Esophagus muscularis mucosa (tissue), 4 donors: ENCODE measurements around the gene HHIPL1. TPM values are rescaled to one million over a fixed set of nuclear protein-coding genes. Genes with fewer than 3 reads are reported as not detected.

ENCODE experiments used
- DNase-seq: peaks from one replicate; pipeline ENCODE4 v3.0.0-alpha.2; 2017; ENCODE audit errors: extremely low spot score
- H3K27ac ChIP-seq, 4 donors: fragments of 200-600 bp; sonication (generic); replicated peaks in 1 of 4; 1 replicate in 3 of 4; 2 replicates in 1 of 4; pipeline ENCODE4 v1.5.1; 2016 to 2019; ENCODE audit warnings: mild to moderate bottlenecking in 1 of 4
- H3K27me3 ChIP-seq, 4 donors: fragments of 200-600 bp; sonication (generic); one replicate each; pipeline versions ENCODE4 v1.5.1 to v1.6.0; 2016 to 2019
- H3K36me3 ChIP-seq, 4 donors: fragments of 200-600 bp; sonication (generic); one replicate each; pipeline ENCODE4 v1.5.1; 2016 to 2019
- H3K4me1 ChIP-seq, 4 donors: fragments of 200-600 bp; sonication (generic); one replicate each; pipeline ENCODE4 v1.5.1; 2016 to 2019
- H3K4me3 ChIP-seq, 4 donors: fragments of 200-600 bp; sonication (generic); 1 replicate in 2 of 4; 2 replicates in 2 of 4; pipeline ENCODE4 v1.5.1; 2016 to 2019; ENCODE audit warnings: mild to moderate bottlenecking in 4 of 4, moderate library complexity in 1 of 4
- H3K9me3 ChIP-seq, 4 donors: fragments of 200-600 bp; sonication (generic); 1 replicate in 3 of 4; 2 replicates in 1 of 4; pipeline ENCODE4 v1.5.1; 2016 to 2019
- CTCF ChIP-seq, 3 experiments: fragments of 200-600 bp in 2 of 3; fragments of 450-650 bp in 1 of 3; sonication (generic) in 2 of 3; IDR thresholded peaks; one replicate each; pipeline ENCODE4 v1.5.1; 2017 to 2019; ENCODE audit warnings: antibody characterized with exemption in 3 of 3, mild to moderate bottlenecking in 2 of 3, moderate library complexity in 1 of 3
- EP300 ChIP-seq: sonication (generic); formaldehyde crosslinking; IDR thresholded peaks from one replicate; pipeline ENCODE4 v1.6.1; 2017; ENCODE audit warnings: antibody characterized with exemption
- POLR2A ChIP-seq: fragments of 450-650 bp; IDR thresholded peaks from one replicate; pipeline ENCODE4 v1.6.1; 2017; ENCODE audit warnings: antibody characterized with exemption, moderate library complexity, mild to moderate bottlenecking, low read depth
- POLR2AphosphoS5 ChIP-seq, 2 donors: sonication (generic); formaldehyde crosslinking; IDR thresholded peaks; one replicate each; pipeline ENCODE4 v1.6.1; 2017; ENCODE audit warnings: antibody characterized with exemption in 2 of 2
- WGBS: methylation state at CpG from one replicate; pipeline ENCODE4 v1.1.5; 2018; 5-methylcytosine and 5-hydroxymethylcytosine counted together
- intact Hi-C: fragments of 100-400 bp; cut with DNase I; formaldehyde crosslinking; loops from one replicate; pipeline ENCODE4 v1.15.1; 2023
- total RNA-seq, 4 donors: library from RNA; depleted of rRNA; stranded (reverse); fragments of >200 nt; gene quantifications; one replicate each; pipeline versions ENCODE4 v1.1.0 to v1.2.1, GENCODE V29; 2016

The HHIPL1 gene
- total RNA-seq, 4 donors from 2014 or later, result 4.2 to 9.1 (median 5.9) TPM

- Histone ChIP-seq H3K27me3 (no peaks in the 10 kb centered on the region), H3K36me3 (no peaks in the 10 kb centered on the region), H3K27ac (no peak overlapping the region), H3K9me3 (no peaks in the 10 kb centered on the region), H3K4me3 (no peak overlapping the region), H3K4me1 (peaks cover 7 to 23% (median 20%) of the 10 kb centered on the region in 4 donors)
- no peak for TF ChIP-seq CTCF (IDR thresholded peaks at IDR 0.05)
- no peak for TF ChIP-seq EP300
- TF ChIP-seq POLR2AphosphoS5 (IDR thresholded peaks at IDR 0.05), result no peak
- no peak for TF ChIP-seq POLR2A
- 78% methylated on average over 10 of the region's 13 CpGs for WGBS
- intact Hi-C loops, result loop anchor here (2.0 kb wide), 1 partner anchor 109 kb away; no protein-coding TSS in a partner anchor
- no peak for DNase-seq
Observed at GRCh38 chr14:99627510-99628381, 17.2 kb upstream of the HHIPL1 start.

GRCh38 chr14:99628887-99629618, 15.9 kb upstream of the HHIPL1 start:
- Histone ChIP-seq H3K27me3 (no peaks in the 10 kb centered on the region), H3K27ac (no peak overlapping the region), H3K4me3 (no peak overlapping the region), H3K36me3 (no peaks in the 10 kb centered on the region), H3K4me1 (peaks cover 7 to 13% (median 10%) of the 10 kb centered on the region in 4 donors), H3K9me3 (no peaks in the 10 kb centered on the region)
- no peak for DNase-seq
- WGBS, result 38% methylated on average over 12 of the region's 20 CpGs
- TF ChIP-seq EP300 (no peak), CTCF (IDR thresholded peaks at IDR 0.05) (peak in 2 of 3 experiments; percentile 96 to 98), POLR2AphosphoS5 (IDR thresholded peaks at IDR 0.05) (peak in 1 of 2 donors; percentile 50)
- intact Hi-C loops, result loop anchor here (2.0 kb wide), 1 partner anchor 110 kb away; no protein-coding TSS in a partner anchor

GRCh38 chr14:99630202-99630601, 14.7 kb upstream of the HHIPL1 start:
- Histone ChIP-seq H3K27me3 (no peaks in the 10 kb centered on the region), H3K4me1 (peaks cover 7 to 9% (median 7%) of the 10 kb centered on the region in 4 donors), H3K4me3 (no peak overlapping the region), H3K27ac (no peak overlapping the region), H3K36me3 (no peaks in the 10 kb centered on the region), H3K9me3 (no peaks in the 10 kb centered on the region)
- no peak for TF ChIP-seq POLR2AphosphoS5 (IDR thresholded peaks at IDR 0.05)
- no peak for TF ChIP-seq EP300
- TF ChIP-seq CTCF (IDR thresholded peaks at IDR 0.05), result no peak
- no peak for TF ChIP-seq POLR2A
- intact Hi-C loops, result no loop called here
- no peak for DNase-seq
- WGBS, result 69% methylated on average over 8 of the region's 8 CpGs

GRCh38 chr14:99632410-99633035, 12.4 kb upstream of the HHIPL1 start:
- WGBS, result 87% methylated on average over 9 of the region's 9 CpGs
- no peak for DNase-seq
- Histone ChIP-seq H3K4me1 (peaks cover 7 to 9% (median 7%) of the 10 kb centered on the region in 4 donors), H3K4me3 (no peak overlapping the region), H3K9me3 (no peaks in the 10 kb centered on the region), H3K27ac (no peak overlapping the region), H3K36me3 (no peaks in the 10 kb centered on the region), H3K27me3 (no peaks in the 10 kb centered on the region)
- intact Hi-C loops, result no loop called here
- TF ChIP-seq CTCF (IDR thresholded peaks at IDR 0.05), result no peak
- TF ChIP-seq POLR2A, result no peak
- no peak for TF ChIP-seq EP300
- TF ChIP-seq POLR2AphosphoS5 (IDR thresholded peaks at IDR 0.05), result no peak
